SJSA1 (cell line): ENCODE data around the gene OPTC. TPM values are rescaled to one million over a fixed set of nuclear protein-coding genes. Genes with fewer than 3 reads are reported as not detected.
"Not testable (repeated sequence)": the region's sequence is repeated elsewhere in the genome, so short reads cannot be mapped to it uniquely, and the experiment has no call there.

Experiments
- DNase-seq, 2 experiments: peaks; one replicate each; pipeline ENCODE4 v3.0.0-alpha.2; 2015 to 2020; ENCODE audit warnings: low spot score in 2 of 2, low read depth in 1 of 2
- H3K27ac ChIP-seq: fragments of 250-450 bp; sonication (Bioruptor Pico); 2 replicates; pipeline ENCODE4 v1.5.1; 2020; ENCODE audit warnings: mild to moderate bottlenecking, moderate library complexity
- H3K27me3 ChIP-seq: fragments of 250-450 bp; sonication (Bioruptor Pico); replicated peaks from 2 replicates; pipeline ENCODE4 v1.5.1; 2020; ENCODE audit warnings: mild to moderate bottlenecking, moderate library complexity
- H3K36me3 ChIP-seq: fragments of 250-450 bp; sonication (Bioruptor Pico); 2 replicates; pipeline ENCODE4 v1.5.1; 2020; ENCODE audit warnings: mild to moderate bottlenecking
- H3K4me1 ChIP-seq: fragments of 250-450 bp; sonication (Bioruptor Pico); replicated peaks from 2 replicates; pipeline ENCODE4 v1.6.1; 2021; ENCODE audit warnings: mild to moderate bottlenecking
- H3K4me3 ChIP-seq: fragments of 250-450 bp; sonication (Bioruptor Pico); 2 replicates; pipeline ENCODE4 v1.5.1; 2020; ENCODE audit warnings: mild to moderate bottlenecking
- H3K9me3 ChIP-seq: fragments of 250-450 bp; sonication (Bioruptor Pico); replicated peaks from 2 replicates; pipeline ENCODE4 v1.5.1; 2020; ENCODE audit warnings: mild to moderate bottlenecking
- total RNA-seq: library from RNA; depleted of rRNA; stranded (reverse); fragments of >200 nt; shearing (Covaris generic); gene quantifications from 2 replicates; pipeline ENCODE4 v1.2.3, GENCODE V29; 2014

The OPTC gene
- total RNA-seq, 1 experiment from 2014 or later, result not detected

GRCh38 chr1:203507759-203508158 lies 13.8 kb downstream of the OPTC start:
- DNase-seq, result no peak
- H3K9me3 ChIP-seq, result no peaks in the 10 kb centered on the region
- H3K27me3 ChIP-seq, result no peaks in the 10 kb centered on the region
- H3K27ac ChIP-seq, result no peak overlapping the region
- no peak overlapping the region for H3K4me3 ChIP-seq
- H3K4me1 ChIP-seq, result peaks cover 54% of the 10 kb centered on the region
- H3K36me3 ChIP-seq, result no peaks in the 10 kb centered on the region

GRCh38 chr1:203508463-203509073 lies 14.6 kb downstream of the OPTC start:
- peaks cover 63% of the 10 kb centered on the region for H3K4me1 ChIP-seq
- no peaks in the 10 kb centered on the region for H3K9me3 ChIP-seq
- peak in 1 of 2 experiments; percentile 17 for DNase-seq
- no peak overlapping the region for H3K4me3 ChIP-seq
- H3K27ac ChIP-seq, result no peak overlapping the region
- no peaks in the 10 kb centered on the region for H3K27me3 ChIP-seq
- H3K36me3 ChIP-seq, result no peaks in the 10 kb centered on the region

GRCh38 chr1:203509135-203509534 lies 15.2 kb downstream of the OPTC start:
- H3K4me1 ChIP-seq, result peaks cover 68% of the 10 kb centered on the region
- DNase-seq, result no peak
- H3K9me3 ChIP-seq, result no peaks in the 10 kb centered on the region
- H3K36me3 ChIP-seq, result no peaks in the 10 kb centered on the region
- H3K27ac ChIP-seq, result no peak overlapping the region
- no peaks in the 10 kb centered on the region for H3K27me3 ChIP-seq
- no peak overlapping the region for H3K4me3 ChIP-seq

GRCh38 chr1:203511513-203511912 lies 17.6 kb downstream of the OPTC start:
- H3K36me3 ChIP-seq, result no peaks in the 10 kb centered on the region
- H3K27ac ChIP-seq, result peak overlapping the region; percentile 96
- H3K4me3 ChIP-seq, result no peak overlapping the region
- H3K27me3 ChIP-seq, result no peaks in the 10 kb centered on the region
- no peaks in the 10 kb centered on the region for H3K9me3 ChIP-seq
- DNase-seq, result peak in 1 of 2 experiments; percentile 17
- peaks cover 60% of the 10 kb centered on the region for H3K4me1 ChIP-seq

GRCh38 chr1:203511930-203512329 lies 18.0 kb downstream of the OPTC start:
- Histone ChIP-seq H3K9me3 (no peaks in the 10 kb centered on the region), H3K36me3 (no peaks in the 10 kb centered on the region), H3K4me1 (peaks cover 56% of the 10 kb centered on the region), H3K4me3 (no peak overlapping the region), H3K27me3 (no peaks in the 10 kb centered on the region), H3K27ac (peak overlapping the region; percentile 96)
- DNase-seq, result peak in 1 of 2 experiments; percentile 36

GRCh38 chr1:203512517-203512847 lies 18.5 kb downstream of the OPTC start:
- Histone ChIP-seq H3K27me3 (no peaks in the 10 kb centered on the region), H3K9me3 (no peaks in the 10 kb centered on the region), H3K4me1 (peaks cover 50% of the 10 kb centered on the region), H3K4me3 (no peak overlapping the region), H3K36me3 (no peaks in the 10 kb centered on the region), H3K27ac (peak overlapping the region; percentile 96)
- no peak for DNase-seq

GRCh38 chr1:203512848-203513584 lies 19.1 kb downstream of the OPTC start:
- no peaks in the 10 kb centered on the region for H3K9me3 ChIP-seq
- no peak overlapping the region for H3K4me3 ChIP-seq
- peak; percentile 96 for DNase-seq
- no peaks in the 10 kb centered on the region for H3K27me3 ChIP-seq
- peak overlapping the region; percentile 96 for H3K27ac ChIP-seq
- peaks cover 46% of the 10 kb centered on the region for H3K4me1 ChIP-seq
- H3K36me3 ChIP-seq, result no peaks in the 10 kb centered on the region

- H3K4me3 ChIP-seq, result no peak overlapping the region
- no peaks in the 10 kb centered on the region for H3K27me3 ChIP-seq
These were observed 19.7 kb downstream of the OPTC start for GRCh38 chr1:203513585-203514031.

GRCh38 chr1:203516184-203516583 lies 22.2 kb downstream of the OPTC start:
- H3K27ac ChIP-seq, result no peak overlapping the region
- peaks cover 52% of the 10 kb centered on the region for H3K4me1 ChIP-seq
- no peaks in the 10 kb centered on the region for H3K36me3 ChIP-seq
- H3K4me3 ChIP-seq, result no peak overlapping the region
- no peak for DNase-seq
- no peaks in the 10 kb centered on the region for H3K27me3 ChIP-seq
- no peaks in the 10 kb centered on the region for H3K9me3 ChIP-seq

More at GRCh38 chr1:203513585-203514031, 19.7 kb downstream of the OPTC start:
- H3K4me1 ChIP-seq, result peaks cover 40% of the 10 kb centered on the region
- no peaks in the 10 kb centered on the region for H3K36me3 ChIP-seq
- H3K27ac ChIP-seq, result peak overlapping the region; percentile 96
- no peaks in the 10 kb centered on the region for H3K9me3 ChIP-seq
- no peak for DNase-seq

GRCh38 chr1:203516906-203517305 lies 23.0 kb downstream of the OPTC start:
- DNase-seq, result no peak
- H3K36me3 ChIP-seq, result no peaks in the 10 kb centered on the region
- no peak overlapping the region for H3K4me3 ChIP-seq
- H3K9me3 ChIP-seq, result no peaks in the 10 kb centered on the region
- H3K27me3 ChIP-seq, result no peaks in the 10 kb centered on the region
- H3K27ac ChIP-seq, result no peak overlapping the region
- H3K4me1 ChIP-seq, result peaks cover 52% of the 10 kb centered on the region

- no peak for DNase-seq
- Histone ChIP-seq H3K36me3 (no peaks in the 10 kb centered on the region), H3K4me3 (no peak overlapping the region), H3K27ac (no peak overlapping the region), H3K4me1 (peaks cover 45% of the 10 kb centered on the region), H3K27me3 (no peaks in the 10 kb centered on the region), H3K9me3 (no peaks in the 10 kb centered on the region)
These were observed 23.6 kb downstream of the OPTC start for GRCh38 chr1:203517426-203518110.

- not testable (repeated sequence) for H3K27ac ChIP-seq, H3K4me3 ChIP-seq, H3K9me3 ChIP-seq, H3K27me3 ChIP-seq, H3K36me3 ChIP-seq, DNase-seq
- peaks cover 39% of the 10 kb centered on the region for H3K4me1 ChIP-seq
These were observed 24.2 kb downstream of the OPTC start for GRCh38 chr1:203518139-203518538.

- Histone ChIP-seq H3K9me3 (no peaks in the 10 kb centered on the region), H3K4me3 (no peak overlapping the region), H3K27me3 (no peaks in the 10 kb centered on the region), H3K36me3 (no peaks in the 10 kb centered on the region), H3K27ac (no peak overlapping the region), H3K4me1 (peaks cover 35% of the 10 kb centered on the region)
- no peak for DNase-seq
These were observed 24.6 kb downstream of the OPTC start for GRCh38 chr1:203518541-203518940.
